NCI-H82 (cell line): ENCODE results near the gene KAT7.

Source experiments
- DNase-seq: peaks from one replicate; lab custom pipeline; 2025; lab: John Stamatoyannopoulos, UW

The KAT7 gene

DNA sequence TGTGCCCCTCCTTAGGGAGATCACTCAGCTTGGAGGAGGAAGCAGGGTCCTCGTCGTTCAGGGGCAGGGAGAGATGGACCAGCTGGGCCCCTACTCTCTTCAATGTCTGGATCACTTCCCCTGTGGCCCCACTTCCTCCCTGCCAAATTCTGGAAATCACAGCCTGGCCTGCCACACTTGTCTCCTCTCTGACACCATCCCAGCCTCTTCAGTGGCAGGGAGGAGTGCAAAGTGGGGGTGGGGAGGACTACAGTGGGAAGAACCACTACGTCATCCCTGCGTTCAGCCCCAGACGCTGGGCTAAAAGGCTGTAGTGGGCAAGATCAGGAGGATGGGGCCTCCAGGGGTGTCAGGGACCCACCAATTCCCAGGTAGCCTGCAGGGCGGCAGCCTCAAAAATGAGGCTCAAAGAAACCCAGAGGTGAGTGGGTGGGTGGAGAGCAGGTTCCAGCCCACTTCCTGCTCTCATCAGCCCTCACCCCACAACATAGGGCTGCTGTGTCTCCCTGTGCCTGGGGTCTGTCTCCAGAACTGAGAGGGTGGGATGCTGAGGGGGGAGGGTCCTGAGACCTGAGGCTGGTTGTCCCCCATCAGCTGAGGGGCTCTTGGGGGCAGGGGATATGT lies 84.4 kb downstream of the KAT7 start:
- no peak for DNase-seq

DNA sequence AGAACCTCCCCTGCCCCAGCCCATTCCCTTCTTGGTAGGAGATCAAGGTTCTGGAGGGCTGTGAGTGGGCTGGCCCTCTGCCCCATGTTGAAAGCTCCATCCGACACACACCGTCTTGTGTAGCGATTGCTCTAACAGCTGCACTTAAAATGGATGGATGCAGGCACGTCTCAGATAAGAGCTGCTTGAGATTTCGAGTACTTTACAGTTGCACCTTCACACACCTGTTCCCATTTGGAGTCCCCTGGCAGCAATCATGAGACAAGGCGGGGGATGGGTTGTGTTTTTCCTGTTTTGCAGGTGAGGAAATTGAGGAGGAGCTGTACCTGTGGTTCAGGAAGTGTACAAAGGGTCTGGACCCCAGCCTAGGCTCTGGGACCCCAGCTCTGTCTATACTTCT lies 85.0 kb downstream of the KAT7 start:
- DNase-seq = no peak

DNA sequence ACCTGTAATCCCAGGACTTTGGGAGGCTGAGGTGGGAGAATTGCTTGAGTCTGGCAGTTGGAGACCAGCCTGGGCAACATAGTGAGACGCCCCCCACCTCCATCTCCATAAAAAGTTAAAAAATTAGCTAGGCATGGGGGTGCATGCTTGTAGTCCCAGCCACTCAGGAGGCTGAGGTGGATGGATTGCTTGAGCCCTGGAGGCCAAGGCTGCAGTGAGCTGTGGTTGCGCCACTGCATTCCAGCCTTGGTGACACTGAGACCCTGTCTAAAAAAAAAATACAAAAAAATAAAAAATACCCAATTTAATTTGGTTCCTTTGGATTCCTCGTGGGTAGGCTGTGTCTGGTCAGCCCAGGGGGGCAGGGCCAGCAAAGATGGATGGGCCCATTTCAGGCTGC lies 85.4 kb downstream of the KAT7 start:
- no peak for DNase-seq

DNA sequence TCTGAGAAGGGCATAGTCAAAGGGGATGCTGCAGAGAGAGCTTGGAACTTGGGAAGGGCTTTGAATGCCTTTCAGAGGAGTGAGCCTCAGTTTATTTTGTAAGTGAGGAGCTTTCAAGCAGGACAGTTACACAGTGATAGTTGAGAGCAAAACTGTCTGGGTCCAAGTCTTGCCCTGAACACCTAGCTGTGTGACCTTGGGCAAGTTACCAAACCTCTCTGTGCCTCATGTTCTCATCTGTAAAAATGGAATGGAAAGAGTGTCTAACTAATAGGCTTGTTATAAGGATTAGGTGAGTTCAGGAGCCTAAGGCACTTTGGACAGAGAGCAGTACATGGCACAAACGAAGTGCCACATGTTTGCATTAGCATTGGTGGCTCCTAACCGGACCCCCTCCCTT lies 86.4 kb downstream of the KAT7 start:
- no peak for DNase-seq

DNA sequence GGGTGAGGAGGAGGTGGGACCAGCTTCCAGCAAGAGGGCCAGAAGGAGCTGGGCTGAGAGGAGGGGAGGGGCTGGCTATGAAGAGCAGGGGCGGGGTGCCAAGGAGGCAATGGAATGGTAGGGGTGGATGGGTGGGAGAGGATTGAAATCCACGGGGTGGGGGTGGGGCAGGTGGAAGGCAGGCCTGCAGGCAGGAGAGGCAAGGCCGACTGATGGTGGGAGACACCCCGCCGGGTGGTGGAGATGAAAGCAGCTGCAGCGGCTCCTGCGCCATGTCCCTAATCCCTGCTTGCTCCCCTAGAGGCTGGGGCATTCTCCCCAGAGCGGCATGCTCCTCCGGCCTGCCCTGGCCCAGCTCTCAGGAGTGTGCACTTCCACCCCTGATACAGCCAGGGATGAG lies 87.2 kb downstream of the KAT7 start:
- DNase-seq = peak; percentile 71

DNA sequence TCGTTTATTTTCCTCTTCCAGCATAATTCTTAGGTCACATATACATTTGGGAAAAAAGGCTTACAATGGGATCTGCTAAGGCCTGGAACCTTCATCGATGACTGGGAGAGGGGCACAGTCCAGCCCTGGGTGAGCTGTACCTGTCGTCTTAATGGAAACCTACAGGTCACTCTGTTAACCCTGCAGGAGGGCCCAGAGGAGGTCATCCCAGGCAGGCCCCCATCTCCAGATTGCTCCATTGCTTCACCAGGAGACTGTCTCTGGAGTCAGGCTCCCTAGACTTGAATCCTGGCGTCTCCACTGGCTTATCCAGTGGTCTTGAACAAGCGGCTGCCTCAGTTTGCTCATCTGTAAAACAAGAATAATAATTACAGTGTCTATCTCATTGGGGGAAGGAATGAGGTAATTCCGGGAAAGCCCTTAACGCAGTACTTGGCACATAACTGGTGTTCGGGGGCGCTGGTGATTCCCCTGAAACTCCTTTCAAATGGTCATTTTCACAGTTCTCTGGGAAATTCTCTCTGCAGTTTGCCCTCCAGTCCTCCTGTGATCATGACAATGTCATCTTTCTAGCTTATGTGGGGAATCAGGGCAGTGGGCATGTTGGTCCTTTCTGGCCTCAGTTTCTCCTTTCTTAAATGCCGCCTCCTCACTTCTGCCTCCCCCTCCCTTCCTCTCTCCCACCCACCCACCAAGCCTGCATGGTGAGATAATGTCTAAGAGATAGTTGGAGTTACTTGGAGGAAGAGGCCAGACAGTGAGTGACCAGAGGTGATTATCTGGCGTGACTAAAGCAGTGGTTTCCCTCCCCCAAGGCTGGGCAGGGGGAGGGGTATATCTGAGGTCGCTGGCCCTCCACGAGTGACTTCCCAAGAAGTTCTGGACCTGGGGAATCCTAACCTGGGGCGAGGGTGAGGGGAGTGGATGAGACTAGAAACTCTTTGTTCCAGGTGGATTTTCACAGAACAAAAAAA lies 90.7 kb downstream of the KAT7 start:
- no peak for DNase-seq

DNA sequence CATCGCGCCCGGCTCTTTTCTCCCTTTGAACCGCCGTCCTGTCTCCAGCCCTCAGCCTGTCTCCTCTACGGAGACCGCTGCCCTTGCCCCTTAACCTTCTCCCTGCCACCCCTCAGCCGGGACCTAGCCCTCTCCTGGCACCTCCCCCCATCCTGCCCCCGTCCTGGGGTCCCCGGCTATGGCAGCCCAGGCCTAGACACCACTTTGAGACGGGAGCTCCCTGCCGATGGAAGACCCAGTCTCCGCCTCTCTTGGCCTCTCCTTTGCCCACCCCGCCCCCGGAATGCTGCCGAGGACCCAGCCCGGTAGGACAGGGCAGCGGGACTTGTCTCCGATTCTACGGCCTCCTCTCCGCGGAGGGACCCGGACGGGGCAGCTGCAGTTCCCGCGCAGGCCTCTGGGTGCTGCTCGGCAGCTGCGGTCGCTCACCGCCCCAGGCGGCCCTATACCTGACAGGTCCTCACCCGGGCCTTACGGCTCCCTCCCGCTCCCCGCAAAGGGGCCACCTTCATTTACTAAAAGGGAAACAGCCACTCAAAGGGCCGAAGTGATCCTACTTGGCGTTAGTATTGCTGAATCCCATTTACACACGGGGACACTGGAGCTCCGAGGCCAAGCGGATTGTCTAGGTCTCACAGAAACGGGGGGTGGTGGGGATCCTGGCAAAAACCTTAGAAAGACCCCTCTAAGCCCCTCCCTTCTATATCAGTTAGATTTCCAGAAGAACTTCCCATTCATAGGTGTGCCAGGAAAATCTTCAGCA lies 92.0 kb downstream of the KAT7 start:
- peak; percentile 87 for DNase-seq

DNA sequence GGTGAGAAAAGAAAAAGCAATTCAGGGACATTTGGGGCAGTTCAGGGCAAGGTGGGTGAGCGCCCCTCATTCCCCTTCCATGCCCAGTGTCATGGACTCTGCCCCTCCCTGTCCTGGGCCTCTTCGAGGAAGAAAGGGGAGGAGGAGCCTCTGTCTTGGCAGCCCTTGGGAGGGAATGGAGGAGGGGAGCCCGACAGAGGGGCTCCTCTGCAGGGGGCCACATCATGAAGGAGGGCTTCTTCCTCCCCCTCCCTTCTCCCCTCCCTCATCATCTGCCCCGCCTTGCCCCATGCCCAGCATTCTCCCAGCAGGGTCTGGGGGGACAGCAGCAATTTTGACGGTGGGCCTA lies 92.5 kb downstream of the KAT7 start:
- DNase-seq = no peak

DNA sequence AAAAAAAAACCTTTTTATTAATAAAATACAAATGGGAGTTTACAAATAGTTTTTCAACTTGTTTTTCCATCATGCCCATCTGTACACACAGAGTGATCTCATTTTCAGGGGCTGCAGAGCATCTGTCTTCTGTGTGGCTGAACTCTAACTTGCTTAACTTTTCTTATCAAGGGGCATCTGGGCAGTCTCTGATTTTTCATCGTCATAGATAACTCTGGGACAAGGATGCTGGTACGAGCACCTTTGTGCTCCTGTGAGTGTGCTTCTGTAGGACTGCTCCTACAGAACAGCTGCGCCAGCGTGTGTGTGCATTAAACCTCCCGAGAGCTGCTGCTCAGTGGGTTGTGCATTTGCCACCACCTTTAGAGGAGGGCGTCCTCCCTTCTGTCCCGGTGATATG lies 94.0 kb downstream of the KAT7 start:
- DNase-seq = peak; percentile 49
